AG09319 (cell line): ENCODE measurements around the gene PHACTR3.
"Not testable (repeated sequence)": the region's sequence is repeated elsewhere in the genome, so short reads cannot be mapped to it uniquely, and the experiment has no call there.

Experiments
- DNase-seq: peaks from one replicate; pipeline ENCODE4 v3.0.0-alpha.2; 2010; ENCODE audit warnings: low read depth; ENCODE audit errors: extremely low read depth
- TF ChIP-seq, protein P1 (sequence below): IDR thresholded peaks from 2 replicates; pipeline ENCODE4 v1.5.1; 2011; ENCODE audit warnings: low read depth, mild to moderate bottlenecking, inconsistent platforms, low read length, moderate library complexity

PHACTR3 gene

GRCh38 chr20:59603781-59604541 is at the start of gene PHACTR3:
Gene PHACTR3, plus strand, starts transcription at chr20:59604540. Its CDS starts 475 bp downstream, at chr20:59605015.
- no peak for DNase-seq

GRCh38 chr20:59557733-59558529 is 46.4 kb upstream of the PHACTR3 start:
- DNase-seq = not testable (repeated sequence)

More at GRCh38 chr20:59603781-59604541, at the start of gene PHACTR3:
- TF ChIP-seq, protein P1, sequence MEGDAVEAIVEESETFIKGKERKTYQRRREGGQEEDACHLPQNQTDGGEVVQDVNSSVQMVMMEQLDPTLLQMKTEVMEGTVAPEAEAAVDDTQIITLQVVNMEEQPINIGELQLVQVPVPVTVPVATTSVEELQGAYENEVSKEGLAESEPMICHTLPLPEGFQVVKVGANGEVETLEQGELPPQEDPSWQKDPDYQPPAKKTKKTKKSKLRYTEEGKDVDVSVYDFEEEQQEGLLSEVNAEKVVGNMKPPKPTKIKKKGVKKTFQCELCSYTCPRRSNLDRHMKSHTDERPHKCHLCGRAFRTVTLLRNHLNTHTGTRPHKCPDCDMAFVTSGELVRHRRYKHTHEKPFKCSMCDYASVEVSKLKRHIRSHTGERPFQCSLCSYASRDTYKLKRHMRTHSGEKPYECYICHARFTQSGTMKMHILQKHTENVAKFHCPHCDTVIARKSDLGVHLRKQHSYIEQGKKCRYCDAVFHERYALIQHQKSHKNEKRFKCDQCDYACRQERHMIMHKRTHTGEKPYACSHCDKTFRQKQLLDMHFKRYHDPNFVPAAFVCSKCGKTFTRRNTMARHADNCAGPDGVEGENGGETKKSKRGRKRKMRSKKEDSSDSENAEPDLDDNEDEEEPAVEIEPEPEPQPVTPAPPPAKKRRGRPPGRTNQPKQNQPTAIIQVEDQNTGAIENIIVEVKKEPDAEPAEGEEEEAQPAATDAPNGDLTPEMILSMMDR = no peak

GRCh38 chr20:59559024-59559817 is 45.1 kb upstream of the PHACTR3 start:
- no peak for DNase-seq
- TF ChIP-seq, protein P1 = no peak

- DNase-seq = no peak
- TF ChIP-seq, protein P1 = no peak
Observed at GRCh38 chr20:59559863-59560262, 44.5 kb upstream of the PHACTR3 start.

- DNase-seq = no peak
- TF ChIP-seq, protein P1 = peak; percentile 62
Observed at GRCh38 chr20:59560588-59561227, 43.6 kb upstream of the PHACTR3 start.

- no peak for DNase-seq
- TF ChIP-seq, protein P1 = no peak
Observed at GRCh38 chr20:59561228-59561605, 43.1 kb upstream of the PHACTR3 start.

DNA sequence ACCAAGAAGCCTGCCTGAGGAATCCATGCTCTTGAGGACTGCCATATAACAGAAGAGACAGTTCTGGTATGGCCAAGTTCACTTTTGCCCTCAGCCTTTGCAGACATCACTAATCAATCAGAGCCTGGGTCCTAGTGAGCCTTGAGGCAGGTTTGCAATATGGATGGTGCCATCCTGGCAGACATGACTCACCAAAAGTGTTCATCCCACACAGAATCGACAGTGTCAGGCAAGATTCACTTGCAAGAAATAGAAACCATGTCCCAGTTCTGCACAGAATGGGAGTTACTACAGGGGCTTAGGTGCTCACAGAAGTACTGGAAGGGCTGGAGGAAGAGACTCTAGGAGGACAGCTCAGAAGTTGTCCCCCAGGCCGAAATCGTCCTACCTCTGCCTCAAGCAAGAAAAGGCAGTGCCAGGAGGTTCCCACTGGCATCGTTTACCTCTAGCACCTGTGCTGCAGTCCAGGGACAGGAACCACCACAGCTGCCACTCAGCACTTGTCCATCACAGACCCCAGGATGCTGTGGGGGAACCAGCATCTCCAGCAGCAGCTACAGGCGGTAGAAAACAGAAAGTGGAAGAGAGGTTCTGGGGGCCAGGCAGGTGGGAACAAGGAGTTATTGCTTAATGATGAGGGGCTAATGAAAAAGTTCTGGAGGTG is 42.6 kb upstream of the PHACTR3 start:
- TF ChIP-seq, protein P1 = no peak
- no peak for DNase-seq
